CD4-positive, alpha-beta T cell treated with Interleukin-4 for 4 hours (primary cell): ENCODE measurements around the gene PTPRN2.
"Not testable (repeated sequence)": the region's sequence is repeated elsewhere in the genome, so short reads cannot be mapped to it uniquely, and the experiment has no call there.

Experiments used
- DNase-seq: peaks from one replicate; pipeline ENCODE4 v3.0.0-alpha.2; 2020

Gene PTPRN2

DNA sequence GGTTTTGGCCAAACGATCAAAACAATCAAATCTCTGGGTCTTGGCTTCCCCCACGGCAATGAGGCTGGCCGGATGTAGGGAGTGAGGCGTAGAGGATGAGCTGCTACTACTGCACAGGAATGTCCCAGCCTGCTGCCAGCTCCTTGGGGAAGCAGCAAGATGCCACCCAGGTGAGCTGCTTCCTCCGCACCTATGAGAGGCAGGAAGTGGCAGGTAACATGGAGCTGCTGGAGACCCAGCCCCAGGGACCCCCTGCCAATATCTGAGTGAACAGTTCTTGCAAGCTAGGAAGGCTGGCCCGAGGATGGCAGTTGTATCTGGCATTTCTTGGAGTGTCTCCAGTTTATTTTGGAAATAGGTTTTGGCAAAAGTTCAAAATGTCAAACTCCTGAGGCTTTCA is 837.3 kb downstream of the PTPRN2 start:
- DNase-seq, result no peak

DNA sequence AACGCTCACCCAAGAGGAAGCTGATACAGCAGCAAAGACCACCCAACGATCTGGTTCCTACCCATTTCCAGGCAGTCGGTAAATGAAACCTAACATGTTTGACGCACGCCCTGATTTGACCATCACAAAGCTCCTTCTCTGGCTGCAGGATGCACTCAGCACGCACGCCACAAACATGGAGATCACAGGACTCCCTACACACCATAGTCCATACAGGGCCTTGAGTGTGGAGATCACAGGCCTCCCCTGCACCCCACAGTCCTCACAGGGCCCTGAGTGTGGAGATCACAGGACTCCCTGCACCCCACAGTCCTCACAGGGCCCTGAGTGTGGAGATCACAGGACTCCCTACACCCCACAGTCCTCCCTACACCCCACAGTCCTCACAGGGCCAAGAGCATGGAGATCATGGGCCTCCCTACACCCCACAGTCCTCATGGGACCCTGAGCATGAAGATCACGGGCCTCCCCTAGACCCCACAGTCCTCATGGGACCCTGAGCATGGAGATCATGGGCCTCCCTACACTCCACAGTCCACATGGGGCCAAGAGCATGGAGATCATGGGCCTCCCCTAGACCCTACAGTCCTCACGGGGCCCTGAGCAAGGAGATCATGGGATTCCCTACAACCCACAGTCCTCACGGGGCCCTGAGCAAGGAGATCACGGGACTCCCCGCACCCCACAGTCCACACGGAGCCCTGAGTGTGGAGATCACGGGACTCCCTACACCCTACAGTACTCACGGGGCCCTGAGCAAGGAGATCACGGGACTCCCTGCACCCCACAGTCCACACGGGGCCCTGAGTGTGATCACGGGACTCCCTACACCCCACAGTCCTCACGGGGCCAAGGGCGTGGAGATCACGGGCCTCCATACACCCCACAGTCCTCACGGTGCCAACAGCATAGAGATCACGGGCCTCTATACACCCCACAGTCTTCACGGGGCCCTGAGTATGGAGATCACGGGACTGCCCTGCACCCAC is 841.6 kb downstream of the PTPRN2 start:
- no peak for DNase-seq

DNA sequence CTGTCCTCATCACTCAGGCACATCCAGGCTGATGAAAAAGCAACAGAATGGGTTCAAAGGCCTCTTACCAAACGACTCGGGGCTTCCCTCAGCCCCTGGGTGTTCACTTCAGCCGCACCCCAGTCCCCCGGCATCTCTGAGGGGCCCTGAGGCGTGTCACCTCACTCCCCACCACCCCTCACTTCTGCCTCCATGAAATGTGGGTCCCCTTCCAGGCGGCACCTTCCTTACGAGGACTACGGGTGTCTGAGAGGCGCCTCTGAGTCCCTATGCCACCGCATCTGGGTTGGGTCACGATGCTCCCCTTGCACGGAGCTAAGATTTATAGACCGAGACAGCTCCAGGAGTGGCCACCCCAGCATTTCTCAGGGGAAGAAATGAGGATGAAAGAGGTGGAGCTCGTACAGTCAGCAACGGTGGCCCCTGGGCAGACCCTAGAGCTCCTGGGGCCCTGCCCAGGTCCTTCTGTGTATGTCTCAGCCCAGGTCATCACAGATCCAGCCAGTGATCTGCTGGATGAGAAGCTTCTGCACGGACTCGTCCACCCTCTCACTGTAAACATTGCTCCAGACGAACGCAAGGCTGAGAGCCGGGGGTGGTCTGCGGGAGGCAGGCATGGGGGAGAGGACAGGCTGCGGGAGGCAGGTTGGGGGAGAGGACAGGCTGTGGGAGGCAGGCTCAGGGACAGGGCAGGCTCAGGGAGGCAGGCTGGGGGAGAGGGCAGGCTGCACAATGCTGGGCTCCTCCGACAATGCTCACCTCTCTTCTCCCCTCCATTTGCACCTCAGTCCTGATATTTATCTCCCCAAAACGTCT is 842.6 kb downstream of the PTPRN2 start:
- no peak for DNase-seq

DNA sequence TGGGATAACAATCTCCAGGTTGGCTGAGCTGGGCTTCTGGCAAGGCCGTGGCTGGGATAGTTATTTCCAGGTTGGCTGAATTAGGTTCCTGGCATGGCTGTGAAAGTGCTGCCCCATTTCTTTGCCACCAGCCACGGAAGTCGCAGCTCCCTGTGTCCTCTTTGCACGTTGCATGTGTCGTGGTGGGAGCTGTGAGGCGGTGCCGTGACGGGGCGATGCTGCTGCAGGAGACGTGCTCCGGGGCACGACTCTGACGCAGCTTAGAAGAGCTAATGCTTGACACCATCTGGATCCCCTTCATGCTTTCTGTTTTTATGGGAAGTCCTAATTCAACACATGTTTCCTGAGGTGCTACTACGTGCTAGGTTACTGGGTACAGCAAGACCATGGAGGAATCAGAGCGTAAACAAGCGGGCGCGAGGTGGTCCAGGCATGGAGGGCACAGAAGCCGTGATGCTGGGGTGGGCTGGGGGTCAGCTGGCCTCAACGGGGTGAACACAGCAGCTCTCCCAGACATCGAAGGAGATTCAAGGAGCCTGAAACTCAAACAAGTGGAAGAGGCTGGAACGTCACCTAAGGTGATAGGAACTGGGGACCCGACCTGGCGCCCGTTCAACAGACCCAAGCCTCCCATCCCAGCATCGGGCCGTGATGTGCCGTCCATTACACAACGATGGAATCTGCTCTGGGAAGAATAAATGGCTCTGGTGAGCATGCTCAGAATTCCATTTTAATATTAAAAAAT is 843.7 kb downstream of the PTPRN2 start:
- no peak for DNase-seq

DNA sequence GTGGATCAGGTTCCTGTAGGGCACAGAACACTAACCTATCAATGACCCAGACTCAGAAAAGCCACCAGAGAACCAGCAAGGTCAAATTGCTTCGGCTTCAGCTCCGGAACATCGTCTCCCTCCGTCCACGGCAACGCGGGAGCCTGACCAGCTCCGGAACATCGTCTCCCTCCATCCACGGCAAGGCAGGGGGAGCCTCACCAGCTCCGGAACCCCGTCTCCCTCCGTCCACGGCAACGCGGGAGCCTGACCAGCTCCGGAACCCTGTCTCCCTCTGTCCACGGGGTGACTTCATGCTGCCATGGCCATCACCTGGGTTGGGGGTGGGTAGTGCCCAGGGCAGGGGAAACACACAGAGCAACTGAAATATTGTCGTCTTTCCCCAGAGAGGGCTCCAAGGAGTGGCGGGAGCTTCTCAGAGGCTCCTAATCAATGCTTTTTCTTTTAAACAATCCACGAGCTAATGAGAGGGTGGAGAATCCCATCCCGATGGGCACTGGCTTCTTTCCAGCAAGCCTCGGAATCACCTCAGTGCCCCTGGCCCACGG is 847.3 kb downstream of the PTPRN2 start:
- no peak for DNase-seq

DNA sequence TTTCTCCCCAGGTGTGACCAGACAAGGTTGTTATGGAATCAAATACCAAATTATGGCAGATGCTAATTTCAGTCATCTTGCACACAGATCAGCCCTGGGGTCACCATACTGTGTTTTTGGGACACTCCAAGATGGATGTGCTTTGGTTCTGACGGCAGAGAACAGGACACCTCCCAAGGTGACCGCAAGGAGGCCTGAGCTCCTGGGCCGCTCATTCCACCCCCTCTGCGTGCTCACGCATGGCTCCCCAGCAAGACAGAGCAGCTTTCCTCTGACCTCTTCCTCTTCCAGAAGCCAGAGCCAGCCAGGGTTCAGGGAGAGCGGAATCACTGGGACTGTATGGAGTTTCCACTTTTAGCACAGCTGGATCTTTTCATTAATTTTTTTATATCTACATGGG is 848.0 kb downstream of the PTPRN2 start:
- no peak for DNase-seq

DNA sequence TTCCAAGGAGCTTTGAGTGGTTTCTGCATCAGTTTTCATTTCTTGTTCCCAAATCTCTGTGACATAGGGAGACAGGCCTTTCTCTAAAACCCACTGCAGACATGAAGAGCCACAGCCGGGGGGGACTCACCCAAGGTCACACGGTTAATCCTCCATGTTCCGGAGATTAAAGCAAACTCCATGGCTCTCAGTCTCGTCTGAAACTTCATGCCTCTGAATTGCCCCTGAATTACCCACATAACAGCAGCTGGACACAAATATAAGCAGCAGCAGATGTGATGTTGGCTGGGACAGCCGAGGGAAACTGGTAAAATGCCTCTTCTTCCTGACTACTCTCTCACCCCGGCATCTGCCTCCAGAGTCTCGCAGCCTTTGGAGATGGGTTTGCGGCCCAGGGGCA is 848.6 kb downstream of the PTPRN2 start:
- DNase-seq, result no peak

GRCh38 chr7:157738066-157738460 is 849.6 kb downstream of the PTPRN2 start:
- no peak for DNase-seq

DNA sequence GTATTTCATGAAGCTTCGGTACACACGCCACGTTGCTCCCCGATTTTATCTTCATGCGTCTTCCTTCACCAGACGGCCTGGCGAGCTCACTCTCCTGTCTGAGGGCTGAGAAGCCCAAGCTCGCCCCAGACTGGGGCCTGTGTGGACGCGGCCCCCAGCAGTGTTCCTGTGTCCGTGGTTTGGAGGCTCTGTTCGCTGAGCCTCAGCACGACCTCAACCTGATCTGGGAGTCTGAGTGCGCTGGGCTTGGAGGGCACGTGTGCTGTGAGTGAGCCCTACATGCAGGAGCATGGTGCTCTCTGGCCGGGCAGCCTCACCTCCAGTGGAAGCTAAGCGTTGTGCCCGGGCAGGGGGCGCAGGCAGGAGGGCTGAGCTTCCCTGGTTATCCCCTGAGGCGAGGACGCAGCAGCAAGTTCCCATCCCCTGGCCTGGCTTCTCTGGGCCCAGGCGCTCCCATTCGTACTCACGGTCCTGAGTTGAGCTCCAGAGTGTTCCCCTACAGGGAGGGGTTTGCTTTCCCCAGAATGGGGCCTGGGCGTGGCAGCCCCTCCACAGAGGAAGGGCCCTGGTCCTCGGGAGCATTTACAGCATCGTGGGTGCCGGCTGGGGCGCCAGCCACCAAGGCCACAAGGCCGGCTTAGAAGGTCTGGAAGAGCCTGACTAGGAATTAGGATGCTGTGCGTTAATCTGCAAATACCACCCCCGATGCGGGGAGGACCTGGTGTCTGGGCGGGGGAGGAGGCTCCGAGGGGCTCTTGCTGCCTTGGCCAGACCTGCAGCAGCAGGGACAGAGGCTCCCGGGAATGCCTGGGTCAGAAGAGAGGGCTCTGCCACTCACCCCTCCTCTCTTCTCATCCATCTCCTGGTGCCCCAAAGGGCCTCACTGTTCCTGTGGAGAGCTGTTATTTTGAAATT is 850.2 kb downstream of the PTPRN2 start:
- no peak for DNase-seq

GRCh38 chr7:157736341-157736740 is 851.3 kb downstream of the PTPRN2 start:
- DNase-seq, result no peak

GRCh38 chr7:157735826-157736225 is 851.8 kb downstream of the PTPRN2 start:
- DNase-seq, result no peak

DNA sequence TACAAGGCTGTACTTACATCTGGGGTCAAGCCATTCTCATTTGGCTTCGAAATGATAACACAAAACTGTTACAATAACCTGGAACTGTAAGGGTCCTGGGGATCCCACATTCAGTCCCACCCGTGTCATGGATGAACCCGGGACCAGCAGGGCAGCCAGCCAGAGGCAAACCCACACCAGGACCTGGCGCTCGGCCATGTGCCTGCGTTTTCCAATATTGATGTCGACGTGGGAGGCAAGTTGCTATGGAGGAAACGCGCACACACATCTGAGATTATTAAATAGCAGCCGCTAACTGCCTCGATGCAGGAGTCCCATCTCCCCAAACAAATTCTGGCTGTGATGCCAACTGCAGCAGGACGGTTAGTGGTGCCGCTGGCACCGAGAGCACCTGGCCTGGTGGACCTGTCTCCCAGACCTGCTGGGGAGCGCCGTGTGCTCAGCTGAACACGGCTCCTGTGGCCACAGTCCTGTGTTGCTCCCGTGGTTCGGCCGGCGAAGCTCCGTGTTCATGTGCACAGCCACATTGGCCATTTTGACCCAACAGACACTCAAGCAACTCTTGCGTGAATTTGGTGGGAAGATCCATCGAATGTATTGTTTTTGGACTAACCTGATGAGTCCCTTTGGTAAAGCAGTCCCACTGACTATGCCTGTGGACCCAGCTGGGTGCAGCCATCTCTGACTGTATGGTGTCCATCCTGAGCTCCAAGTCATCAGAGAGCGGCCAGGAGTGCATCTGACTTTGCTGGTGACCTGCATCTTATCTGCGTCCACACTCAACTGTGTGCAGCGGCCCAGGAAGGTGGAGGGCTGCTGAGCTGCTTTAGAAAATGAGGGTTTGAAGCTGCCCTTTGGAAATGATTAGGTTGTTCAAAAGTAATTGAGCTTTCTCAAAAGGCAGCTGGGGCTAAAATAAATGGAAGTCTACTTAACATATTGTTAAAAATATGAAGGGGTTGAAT is 852.7 kb downstream of the PTPRN2 start:
- no peak for DNase-seq

DNA sequence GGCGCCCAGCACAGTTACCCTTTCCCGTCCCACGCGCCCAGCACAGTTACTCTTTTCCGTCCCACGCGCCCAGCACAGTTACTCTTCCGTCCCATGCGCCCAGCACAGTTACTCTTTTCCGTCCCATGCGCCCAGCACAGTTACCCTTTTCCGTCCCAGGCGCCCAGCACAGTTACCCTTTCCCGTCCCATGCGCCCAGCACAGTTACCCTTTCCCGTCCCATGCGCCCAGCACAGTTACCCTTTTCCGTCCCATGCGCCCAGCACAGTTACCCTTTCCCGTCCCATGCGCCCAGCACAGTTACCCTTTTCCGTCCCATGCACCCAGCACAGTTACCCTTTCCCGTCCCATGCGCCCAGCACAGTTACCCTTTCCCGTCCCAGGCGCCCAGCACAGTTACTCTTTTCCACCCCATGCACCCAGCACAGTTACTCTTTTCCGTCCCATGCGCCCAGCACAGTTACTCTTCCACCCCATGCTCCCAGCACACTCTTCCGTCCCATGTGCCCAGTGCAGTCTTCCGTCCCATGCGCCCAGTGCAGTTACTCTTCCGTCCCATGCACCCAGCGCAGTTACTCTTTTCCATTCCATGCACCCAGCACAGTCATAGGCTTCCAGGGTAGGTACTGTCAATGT is 853.7 kb downstream of the PTPRN2 start:
- not testable (repeated sequence) for DNase-seq

GRCh38 chr7:157731126-157731525 is 856.5 kb downstream of the PTPRN2 start:
- DNase-seq, result no peak

GRCh38 chr7:157730614-157731013 is 857.0 kb downstream of the PTPRN2 start:
- DNase-seq, result no peak

- no peak for DNase-seq
Observed at GRCh38 chr7:157729566-157729965, 858.1 kb downstream of the PTPRN2 start.

GRCh38 chr7:157727964-157728615 is 859.5 kb downstream of the PTPRN2 start:
- no peak for DNase-seq

GRCh38 chr7:157726764-157727163 is 860.9 kb downstream of the PTPRN2 start:
- no peak for DNase-seq

DNA sequence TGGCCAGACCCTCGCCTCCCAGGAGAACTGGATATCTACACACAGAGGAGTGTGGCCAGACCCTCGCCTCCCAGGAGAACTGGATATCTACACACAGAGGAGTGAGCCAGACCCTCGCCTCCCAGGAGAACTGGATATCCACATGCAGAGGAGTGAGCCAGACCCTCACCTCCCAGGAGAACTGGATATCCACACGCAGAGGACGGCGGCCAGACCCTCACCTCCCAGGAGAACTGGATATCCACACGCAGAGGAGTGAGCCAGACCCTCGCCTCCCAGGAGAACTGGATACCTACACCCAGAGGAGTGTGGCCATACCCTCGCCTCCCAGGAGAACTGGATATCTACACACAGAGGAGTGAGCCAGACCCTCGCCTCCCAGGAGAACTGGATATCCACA is 862.3 kb downstream of the PTPRN2 start:
- not testable (repeated sequence) for DNase-seq
